ENCODE data around the gene NPRL2.

The NPRL2 gene

GRCh38 chr3:50337175-50337861, 13.3 kb downstream of the NPRL2 start:
- H3K9me3 Mint-ChIP-seq: no peaks in the 10 kb centered on the region
- peak overlapping the region; percentile 95 to 96 for H3K27ac Mint-ChIP-seq
- H3K4me1 Mint-ChIP-seq (ENCODE audit: low read depth in 2 of 2): peaks cover 58 to 75% of the 10 kb centered on the region in 2 donors
- H3K27me3 Mint-ChIP-seq: no peaks in the 10 kb centered on the region
- peak; percentile 79 to 86 (median 86) for DNase-seq
- ATAC-seq (replicated peaks): peak; percentile 65
- H3K36me3 Mint-ChIP-seq (ENCODE audit: insufficient read depth): peaks cover 81% of the 10 kb centered on the region
- peak overlapping the region; percentile 97 for H3K4me3 Mint-ChIP-seq

GRCh38 chr3:50336452-50337174, 14.0 kb downstream of the NPRL2 start:
- DNase-seq (no peak), ATAC-seq (replicated peaks) (peak; percentile 28)
- no peaks in the 10 kb centered on the region for H3K27me3 Mint-ChIP-seq
- H3K36me3 Mint-ChIP-seq (ENCODE audit: insufficient read depth): peaks cover 87% of the 10 kb centered on the region
- H3K9me3 Mint-ChIP-seq: no peaks in the 10 kb centered on the region
- peak overlapping the region; percentile 97 for H3K4me3 Mint-ChIP-seq
- peaks cover 56 to 69% of the 10 kb centered on the region in 2 donors for H3K4me1 Mint-ChIP-seq (ENCODE audit: low read depth in 2 of 2)
- peak overlapping the region; percentile 95 to 96 for H3K27ac Mint-ChIP-seq

- H3K9me3 Mint-ChIP-seq: no peaks in the 10 kb centered on the region
- peaks cover 48 to 56% of the 10 kb centered on the region in 2 donors for H3K4me1 Mint-ChIP-seq (ENCODE audit: low read depth in 2 of 2)
- H3K27me3 Mint-ChIP-seq: no peaks in the 10 kb centered on the region
- DNase-seq: no peak
- ATAC-seq (replicated peaks): no peak
- peak overlapping the region; percentile 68 to 97 for H3K4me3 Mint-ChIP-seq
- peaks cover 92% of the 10 kb centered on the region for H3K36me3 Mint-ChIP-seq (ENCODE audit: insufficient read depth)
- H3K27ac Mint-ChIP-seq: peak overlapping the region; percentile 93 to 96
These were observed 16.1 kb downstream of the NPRL2 start for GRCh38 chr3:50334339-50335075.

- Mint-ChIP-seq H3K27me3 (no peaks in the 10 kb centered on the region), H3K9me3 (no peaks in the 10 kb centered on the region), H3K4me3 (peak overlapping the region; percentile 68 to 97), H3K4me1 (ENCODE audit: low read depth in 2 of 2) (peaks cover 41 to 49% of the 10 kb centered on the region in 2 donors), H3K36me3 (ENCODE audit: insufficient read depth) (peaks cover 92% of the 10 kb centered on the region), H3K27ac (peak overlapping the region; percentile 93 to 96)
- ATAC-seq (replicated peaks) (no peak), DNase-seq (no peak)
These were observed 16.7 kb downstream of the NPRL2 start for GRCh38 chr3:50333744-50334328.

GRCh38 chr3:50331364-50331907, 19.1 kb downstream of the NPRL2 start:
- Mint-ChIP-seq H3K4me1 (ENCODE audit: low read depth in 2 of 2) (peaks cover 39% of the 10 kb centered on the region in 2 donors), H3K4me3 (no peak overlapping the region), H3K9me3 (no peaks in the 10 kb centered on the region), H3K27ac (no peak overlapping the region), H3K36me3 (ENCODE audit: insufficient read depth) (peaks cover 81% of the 10 kb centered on the region), H3K27me3 (no peaks in the 10 kb centered on the region)
- ATAC-seq (replicated peaks) (no peak), DNase-seq (no peak)

GRCh38 chr3:50330330-50330729, 20.2 kb downstream of the NPRL2 start:
- H3K4me3 Mint-ChIP-seq: no peak overlapping the region
- peak overlapping the region in 1 of 2 donors; percentile 59 for H3K27ac Mint-ChIP-seq
- H3K9me3 Mint-ChIP-seq: no peaks in the 10 kb centered on the region
- ATAC-seq (replicated peaks): no peak
- H3K27me3 Mint-ChIP-seq: no peaks in the 10 kb centered on the region
- no peak for DNase-seq
- H3K4me1 Mint-ChIP-seq (ENCODE audit: low read depth in 2 of 2): peaks cover 28% of the 10 kb centered on the region in 2 donors
- H3K36me3 Mint-ChIP-seq (ENCODE audit: insufficient read depth): peaks cover 70% of the 10 kb centered on the region

GRCh38 chr3:50327943-50328691, 22.5 kb downstream of the NPRL2 start, which contains the start of gene TUSC2:
TUSC2 (minus strand) TSS chr3:50328223; CDS start chr3:50328099, 124 bp downstream.
- peaks cover 56% of the 10 kb centered on the region for H3K36me3 Mint-ChIP-seq (ENCODE audit: insufficient read depth)

GRCh38 chr3:50327129-50327528, 23.4 kb downstream of the NPRL2 start:
- Mint-ChIP-seq H3K4me1 (ENCODE audit: low read depth in 2 of 2) (peaks cover 14 to 22% of the 10 kb centered on the region in 2 donors), H3K27ac (peak overlapping the region; percentile 84 to 94), H3K36me3 (ENCODE audit: insufficient read depth) (peaks cover 46% of the 10 kb centered on the region), H3K27me3 (no peaks in the 10 kb centered on the region), H3K4me3 (peak overlapping the region; percentile 80 to 88), H3K9me3 (no peaks in the 10 kb centered on the region)
- ATAC-seq (replicated peaks): no peak
- DNase-seq: no peak

More at GRCh38 chr3:50327943-50328691, 22.5 kb downstream of the NPRL2 start, which contains the start of gene TUSC2:
- peak; percentile 95 for ATAC-seq (replicated peaks)
- Mint-ChIP-seq H3K4me1 (ENCODE audit: low read depth in 2 of 2) (peaks cover 14 to 24% of the 10 kb centered on the region in 2 donors), H3K27ac (peak within 1 kb of the TSS; percentile 84 to 94), H3K27me3 (no peaks in the 10 kb centered on the region), H3K9me3 (no peaks in the 10 kb centered on the region), H3K4me3 (peak within 1 kb of the TSS; percentile 80 to 88)
- peak; percentile 92 for DNase-seq

GRCh38 chr3:50326182-50326541, 24.4 kb downstream of the NPRL2 start:
- Mint-ChIP-seq H3K4me1 (ENCODE audit: low read depth in 2 of 2) (peaks cover 14 to 22% of the 10 kb centered on the region in 2 donors), H3K27ac (no peak overlapping the region), H3K9me3 (no peaks in the 10 kb centered on the region), H3K27me3 (no peaks in the 10 kb centered on the region), H3K36me3 (ENCODE audit: insufficient read depth) (peaks cover 36% of the 10 kb centered on the region), H3K4me3 (peak overlapping the region in 1 of 2 donors; percentile 38)
- ATAC-seq (replicated peaks) (no peak), DNase-seq (no peak)

GRCh38 chr3:50325497-50326181, 24.9 kb downstream of the NPRL2 start:
- H3K4me3 Mint-ChIP-seq: peak overlapping the region in 1 of 2 donors; percentile 8

GRCh38 chr3:50325113-50325480, 25.5 kb downstream of the NPRL2 start:
- peaks cover 26% of the 10 kb centered on the region for H3K36me3 Mint-ChIP-seq (ENCODE audit: insufficient read depth)
- DNase-seq (no peak), ATAC-seq (replicated peaks) (no peak)
- H3K9me3 Mint-ChIP-seq: no peaks in the 10 kb centered on the region
- no peak overlapping the region for H3K4me3 Mint-ChIP-seq
- H3K27me3 Mint-ChIP-seq: no peaks in the 10 kb centered on the region
- peaks cover 22 to 26% of the 10 kb centered on the region in 2 donors for H3K4me1 Mint-ChIP-seq (ENCODE audit: low read depth in 2 of 2)
- peak overlapping the region in 1 of 2 donors; percentile 76 for H3K27ac Mint-ChIP-seq

More at GRCh38 chr3:50325497-50326181, 24.9 kb downstream of the NPRL2 start:
- ATAC-seq (replicated peaks) (no peak), DNase-seq (no peak)
- Mint-ChIP-seq H3K4me1 (ENCODE audit: low read depth in 2 of 2) (peaks cover 16 to 23% of the 10 kb centered on the region in 2 donors), H3K27me3 (no peaks in the 10 kb centered on the region), H3K9me3 (no peaks in the 10 kb centered on the region), H3K27ac (peak overlapping the region in 1 of 2 donors; percentile 76), H3K36me3 (ENCODE audit: insufficient read depth) (peaks cover 31% of the 10 kb centered on the region)
